ENCODE results near the gene TIMM17A.

DNA sequence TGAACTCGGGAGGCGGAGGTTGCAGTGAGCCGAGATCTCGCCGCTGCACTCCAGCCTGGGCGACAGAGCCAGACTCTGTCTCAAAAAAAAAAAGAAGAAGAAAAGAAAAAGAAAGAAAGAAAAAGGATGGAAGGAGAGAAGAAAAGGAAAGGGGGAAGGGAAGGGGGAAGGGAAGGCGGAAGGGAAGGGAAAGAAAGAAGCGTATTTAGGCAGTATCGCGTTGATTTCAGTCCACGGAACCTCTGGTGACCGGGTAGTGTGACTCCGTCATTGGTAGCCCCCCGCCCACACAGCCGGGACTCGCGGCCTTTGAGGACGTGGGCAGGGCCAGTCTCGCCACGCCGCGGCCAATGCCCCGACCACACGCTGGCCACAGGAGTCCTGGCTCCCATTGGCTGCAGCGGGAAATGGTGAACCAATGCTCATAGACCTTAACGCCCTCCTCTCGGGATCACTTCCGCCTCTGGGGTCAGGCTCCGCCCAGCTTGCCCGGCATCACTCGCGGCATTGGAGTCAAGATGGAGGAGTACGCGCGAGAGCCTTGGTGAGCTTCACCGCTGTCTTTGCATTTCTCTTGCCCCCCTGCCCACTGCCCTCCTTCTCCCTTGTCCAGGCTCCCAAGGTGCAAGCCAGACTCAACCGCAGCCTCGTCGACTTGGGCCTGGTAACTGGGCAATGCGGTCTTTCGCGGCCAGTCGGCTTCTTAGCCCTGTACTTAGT lies at the start of gene TIMM17A:
- TF ChIP-seq, protein P1, sequence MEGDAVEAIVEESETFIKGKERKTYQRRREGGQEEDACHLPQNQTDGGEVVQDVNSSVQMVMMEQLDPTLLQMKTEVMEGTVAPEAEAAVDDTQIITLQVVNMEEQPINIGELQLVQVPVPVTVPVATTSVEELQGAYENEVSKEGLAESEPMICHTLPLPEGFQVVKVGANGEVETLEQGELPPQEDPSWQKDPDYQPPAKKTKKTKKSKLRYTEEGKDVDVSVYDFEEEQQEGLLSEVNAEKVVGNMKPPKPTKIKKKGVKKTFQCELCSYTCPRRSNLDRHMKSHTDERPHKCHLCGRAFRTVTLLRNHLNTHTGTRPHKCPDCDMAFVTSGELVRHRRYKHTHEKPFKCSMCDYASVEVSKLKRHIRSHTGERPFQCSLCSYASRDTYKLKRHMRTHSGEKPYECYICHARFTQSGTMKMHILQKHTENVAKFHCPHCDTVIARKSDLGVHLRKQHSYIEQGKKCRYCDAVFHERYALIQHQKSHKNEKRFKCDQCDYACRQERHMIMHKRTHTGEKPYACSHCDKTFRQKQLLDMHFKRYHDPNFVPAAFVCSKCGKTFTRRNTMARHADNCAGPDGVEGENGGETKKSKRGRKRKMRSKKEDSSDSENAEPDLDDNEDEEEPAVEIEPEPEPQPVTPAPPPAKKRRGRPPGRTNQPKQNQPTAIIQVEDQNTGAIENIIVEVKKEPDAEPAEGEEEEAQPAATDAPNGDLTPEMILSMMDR (conservative IDR thresholded peaks at IDR 0.05 in 1 of 2, IDR thresholded peaks at IDR 0.05 in 1 of 2; ENCODE audit: low read depth in 1 of 2, low read length in 2 of 2), result no peak
- no peak for TF ChIP-seq EZH2 (IDR thresholded peaks at IDR 0.05; ENCODE audit: low read length, missing control alignments)

Data from fibroblast of lung (primary cell).